ENCODE measurements around the gene SAV1.

SAV1 gene

DNA sequence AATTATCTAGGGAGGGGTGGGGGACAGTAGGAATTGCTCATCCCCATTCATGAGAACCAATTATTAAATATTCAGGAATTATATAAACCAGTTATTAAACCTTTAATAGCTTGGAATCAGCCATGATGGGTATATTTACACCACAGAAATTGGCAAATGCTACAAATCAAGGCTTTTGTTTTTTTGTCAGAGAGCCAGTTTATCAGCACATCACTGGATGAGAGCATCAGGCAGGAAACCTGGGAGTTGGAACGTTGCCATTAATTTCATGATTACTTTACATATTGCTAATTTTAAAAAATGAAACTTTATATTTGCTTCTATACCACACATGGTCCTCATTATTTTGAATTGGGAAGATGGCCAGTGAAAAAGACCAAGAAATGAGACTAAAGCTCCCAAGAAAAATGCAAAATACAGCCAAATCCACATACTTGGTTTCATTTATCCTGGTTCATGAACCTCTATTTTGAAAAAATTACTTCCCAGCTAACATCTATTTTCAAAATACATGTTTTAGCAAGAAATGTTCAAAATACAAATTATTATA is 59.7 kb downstream of the SAV1 start:
- Histone ChIP-seq H4K20me1 (ENCODE audit: insufficient read depth, low read length) (no peaks in the 10 kb centered on the region), H3K27me3 (ENCODE audit: insufficient read depth, low read length) (no peaks in the 10 kb centered on the region), H3K9me2 (ENCODE audit: low read depth, low read length) (no peaks in the 10 kb centered on the region), H3K79me2 (ENCODE audit: insufficient read depth, low read length) (no peaks in the 10 kb centered on the region), H3F3A (ENCODE audit: insufficient read depth, low read length) (no peaks in the 10 kb centered on the region), H2AFZ (ENCODE audit: low read length) (no peak overlapping the region), H3K4me2 (ENCODE audit: low read length) (no peak overlapping the region), H3K9me3 (ENCODE audit: low read length) (no peaks in the 10 kb centered on the region), H3K27ac (ENCODE audit: low read depth, low read length, poor library complexity, severe bottlenecking) (no peak overlapping the region), H3K4me1 (ENCODE audit: insufficient read depth, low read length, severe bottlenecking) (no peaks in the 10 kb centered on the region), H3K9ac (ENCODE audit: low read length) (no peak overlapping the region), H3K36me3 (ENCODE audit: insufficient read depth, low read length) (no peaks in the 10 kb centered on the region), H3K4me3 (ENCODE audit: low read depth, low read length, poor library complexity, severe bottlenecking) (no peak overlapping the region)
- no peak for TF ChIP-seq EZH2 (IDR thresholded peaks at IDR 0.05; ENCODE audit: borderline replicate concordance, low read length)
- TF ChIP-seq CTCF (IDR thresholded peaks at IDR 0.05; ENCODE audit: low read length): no peak

DNA sequence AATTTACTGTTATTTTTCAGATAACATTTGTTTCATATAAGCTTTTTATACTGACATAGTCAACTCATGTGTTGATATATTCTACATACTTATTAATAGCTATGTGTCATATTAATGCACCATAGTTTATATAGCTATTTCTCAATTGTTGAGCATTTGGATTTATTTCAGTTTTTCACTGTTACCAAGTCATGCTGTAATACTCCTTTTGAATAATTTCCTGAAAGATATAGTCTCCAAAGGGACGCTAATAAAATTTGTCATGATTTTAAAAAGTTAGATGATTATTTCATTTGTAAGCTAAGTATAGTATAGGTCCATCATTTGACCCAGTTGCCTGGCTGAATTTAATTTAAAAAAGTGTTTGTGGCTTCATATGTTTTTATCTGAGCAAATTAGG is 60.3 kb downstream of the SAV1 start:
- Histone ChIP-seq H3K79me2 (ENCODE audit: insufficient read depth, low read length) (no peaks in the 10 kb centered on the region), H3F3A (ENCODE audit: insufficient read depth, low read length) (no peaks in the 10 kb centered on the region), H3K9me3 (ENCODE audit: low read length) (no peaks in the 10 kb centered on the region), H2AFZ (ENCODE audit: low read length) (no peak overlapping the region), H3K9ac (ENCODE audit: low read length) (no peak overlapping the region), H3K4me2 (ENCODE audit: low read length) (no peak overlapping the region), H3K4me1 (ENCODE audit: insufficient read depth, low read length, severe bottlenecking) (no peaks in the 10 kb centered on the region), H3K27me3 (ENCODE audit: insufficient read depth, low read length) (no peaks in the 10 kb centered on the region), H4K20me1 (ENCODE audit: insufficient read depth, low read length) (no peaks in the 10 kb centered on the region), H3K36me3 (ENCODE audit: insufficient read depth, low read length) (no peaks in the 10 kb centered on the region), H3K27ac (ENCODE audit: low read depth, low read length, poor library complexity, severe bottlenecking) (no peak overlapping the region), H3K4me3 (ENCODE audit: low read depth, low read length, poor library complexity, severe bottlenecking) (no peak overlapping the region), H3K9me2 (ENCODE audit: low read depth, low read length) (no peaks in the 10 kb centered on the region)
- TF ChIP-seq CTCF (IDR thresholded peaks at IDR 0.05; ENCODE audit: low read length): no peak
- TF ChIP-seq EZH2 (IDR thresholded peaks at IDR 0.05; ENCODE audit: borderline replicate concordance, low read length): no peak

DNA sequence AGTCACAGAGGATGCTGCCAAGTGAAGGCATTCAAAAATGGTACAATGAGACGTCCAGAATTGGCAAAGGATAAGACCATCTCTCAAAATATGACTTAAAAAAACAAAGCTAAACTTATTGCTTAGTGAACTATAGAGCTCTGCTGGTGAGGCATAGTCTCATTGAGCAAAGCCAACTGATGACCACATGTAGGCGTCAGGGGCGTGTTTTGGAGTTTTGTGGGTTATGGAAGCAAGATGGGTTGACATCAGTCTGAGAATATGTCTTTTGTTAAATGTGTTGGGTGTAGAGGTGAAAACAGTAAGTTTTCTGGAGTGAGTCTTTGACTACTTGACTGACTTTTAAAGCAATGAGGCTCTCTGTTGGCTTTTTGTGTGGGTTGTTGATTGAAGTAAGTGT is 60.9 kb downstream of the SAV1 start:
- TF ChIP-seq CTCF (IDR thresholded peaks at IDR 0.05; ENCODE audit: low read length) (no peak), EZH2 (IDR thresholded peaks at IDR 0.05; ENCODE audit: borderline replicate concordance, low read length) (no peak)
- H2AFZ ChIP-seq (ENCODE audit: low read length): no peak overlapping the region
- no peaks in the 10 kb centered on the region for H3K9me3 ChIP-seq (ENCODE audit: low read length)
- no peak overlapping the region for H3K4me3 ChIP-seq (ENCODE audit: low read depth, low read length, poor library complexity, severe bottlenecking)
- H4K20me1 ChIP-seq (ENCODE audit: insufficient read depth, low read length): no peaks in the 10 kb centered on the region
- H3K27ac ChIP-seq (ENCODE audit: low read depth, low read length, poor library complexity, severe bottlenecking): no peak overlapping the region
- H3K36me3 ChIP-seq (ENCODE audit: insufficient read depth, low read length): no peaks in the 10 kb centered on the region
- no peak overlapping the region for H3K4me2 ChIP-seq (ENCODE audit: low read length)
- peaks cover 4% of the 10 kb centered on the region for H3K4me1 ChIP-seq (ENCODE audit: insufficient read depth, low read length, severe bottlenecking)
- no peaks in the 10 kb centered on the region for H3K79me2 ChIP-seq (ENCODE audit: insufficient read depth, low read length)
- no peaks in the 10 kb centered on the region for H3K9me2 ChIP-seq (ENCODE audit: low read depth, low read length)
- no peaks in the 10 kb centered on the region for H3K27me3 ChIP-seq (ENCODE audit: insufficient read depth, low read length)
- no peaks in the 10 kb centered on the region for H3F3A ChIP-seq (ENCODE audit: insufficient read depth, low read length)
- H3K9ac ChIP-seq (ENCODE audit: low read length): no peak overlapping the region
